NCI-H524 (cell line): Measurements from ENCODE around the gene C1QB.
"Not testable (repeated sequence)": the region's sequence is repeated elsewhere in the genome, so short reads cannot be mapped to it uniquely, and the experiment has no call there.

Experiments
- DNase-seq, 2 experiments: peaks; one replicate each; lab custom pipeline; 2025; lab: John Stamatoyannopoulos, UW

The C1QB gene

DNA sequence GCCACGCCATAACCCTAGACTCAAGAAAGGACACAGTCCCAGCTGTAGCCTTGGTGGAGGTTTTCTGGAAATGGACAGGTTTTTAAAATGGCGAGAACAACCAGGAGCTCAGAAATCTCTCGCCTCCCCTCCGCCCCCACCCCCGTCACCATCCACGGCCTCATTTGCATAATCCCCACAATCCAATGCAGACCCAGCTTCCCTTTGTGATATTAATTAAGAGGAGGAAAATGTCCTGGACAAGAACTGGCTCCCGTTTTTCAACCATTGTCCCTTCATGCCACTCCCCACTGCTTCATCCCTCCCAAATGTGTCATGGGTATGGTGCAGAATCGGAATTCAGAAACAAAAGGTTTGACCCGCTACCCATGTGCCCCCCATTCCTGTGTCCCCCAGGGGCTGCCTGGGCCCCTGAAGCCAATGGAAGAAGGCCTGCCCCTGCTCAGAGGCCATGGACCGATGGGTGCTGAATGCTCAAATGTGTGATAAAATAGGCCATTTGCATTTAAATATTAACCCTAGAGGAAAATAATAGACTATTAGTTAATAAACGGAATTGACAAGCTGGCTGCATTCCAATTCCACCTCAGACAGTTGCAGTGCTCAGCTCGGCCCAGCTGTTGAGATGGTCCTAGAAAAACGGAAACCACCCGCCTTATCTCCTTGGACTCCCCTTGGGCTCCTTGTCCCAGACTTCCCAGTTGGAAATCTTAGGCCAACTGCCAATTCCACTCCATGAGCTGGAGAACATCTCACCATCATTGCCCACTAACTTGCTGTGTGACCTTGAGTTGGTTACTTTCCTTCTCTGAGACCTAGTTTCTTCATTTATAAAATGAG, 46.9 kb downstream of the C1QB start:
- DNase-seq: no peak

DNA sequence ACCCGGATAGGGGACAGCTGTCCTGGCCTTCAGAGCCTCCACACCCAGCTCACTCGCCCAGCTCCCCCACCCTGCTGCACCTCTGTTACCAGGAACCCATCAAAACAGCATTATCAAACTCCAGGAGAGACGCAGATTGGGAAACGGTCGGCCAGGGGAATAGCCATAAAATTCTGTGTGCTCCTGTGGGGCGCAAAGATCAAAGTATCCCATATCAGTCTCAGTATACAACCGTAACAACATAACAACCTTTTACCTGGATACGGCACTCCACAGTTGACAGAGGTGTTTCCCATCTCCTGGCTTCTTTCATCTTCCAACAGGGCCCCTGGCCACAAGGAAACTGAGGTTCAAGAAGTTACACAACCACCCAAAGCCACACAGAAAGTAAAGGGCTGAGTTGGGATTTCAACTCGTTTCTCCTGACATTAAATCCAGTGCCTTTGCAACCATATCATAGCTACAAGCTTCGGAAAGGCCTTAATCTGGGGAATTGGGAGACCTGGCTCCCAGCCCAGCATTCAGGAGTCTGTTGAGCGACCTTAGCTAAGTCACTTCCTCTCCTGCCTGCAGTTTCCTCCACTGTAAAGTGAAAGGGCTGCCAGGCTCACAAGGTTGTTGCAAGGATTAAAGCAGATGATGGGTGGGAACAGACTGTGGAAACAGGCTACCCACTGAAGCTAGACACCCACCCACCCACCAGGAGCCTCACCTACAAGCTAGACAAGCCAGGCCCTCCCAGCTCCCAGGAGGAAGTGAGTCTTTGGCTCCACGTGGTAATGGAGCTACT, 49.5 kb downstream of the C1QB start:
- DNase-seq: no peak

DNA sequence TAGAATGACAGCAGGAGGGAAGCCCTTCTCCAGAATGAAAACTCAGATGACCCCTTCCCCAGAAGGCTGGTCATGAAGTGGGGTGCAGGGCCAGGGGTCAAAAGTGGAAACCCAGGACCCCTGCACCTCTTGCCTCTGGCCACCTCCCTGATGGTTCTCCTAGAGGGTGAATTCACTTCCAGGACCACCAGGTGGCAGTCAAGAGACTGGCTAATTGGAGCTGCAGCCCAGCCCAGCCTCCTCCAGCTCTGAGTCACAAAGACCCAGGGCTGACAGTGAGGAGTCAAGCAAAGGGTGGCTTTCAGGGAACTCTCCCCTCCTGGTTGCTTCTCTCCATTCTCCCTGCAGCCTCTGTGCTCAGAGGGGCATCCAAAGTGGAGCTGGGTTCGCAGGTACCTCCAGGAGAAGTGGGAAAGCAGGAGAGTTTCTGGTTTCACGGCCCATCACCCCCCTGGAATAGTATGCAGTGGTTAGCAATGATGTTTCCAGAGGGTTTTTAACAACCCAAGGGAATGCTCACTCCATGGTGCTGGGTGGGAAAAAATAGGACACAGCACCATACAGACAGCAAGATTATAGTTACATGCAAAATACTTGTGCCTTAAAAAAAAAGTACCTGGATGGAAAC, 51.5 kb downstream of the C1QB start:
- DNase-seq: peak; percentile 50 to 77

DNA sequence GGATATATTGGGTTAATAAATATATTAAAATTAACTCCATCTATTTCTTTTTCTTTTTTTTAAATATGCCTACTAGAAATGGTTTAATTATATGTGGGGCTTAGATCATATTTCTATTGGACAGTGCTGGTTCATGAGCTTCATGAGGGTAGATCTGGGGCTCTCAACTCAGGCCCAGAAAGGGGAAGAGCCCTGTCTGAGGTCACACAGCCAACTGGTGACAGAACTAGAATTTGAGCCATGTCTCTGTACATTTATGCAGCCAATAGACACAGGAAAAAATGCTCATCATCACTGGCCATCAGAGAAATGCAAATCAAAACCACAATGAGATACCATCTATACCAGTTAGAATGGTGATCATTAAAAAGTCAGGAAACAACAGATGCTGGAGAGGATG, 52.5 kb downstream of the C1QB start:
- DNase-seq: no peak

DNA sequence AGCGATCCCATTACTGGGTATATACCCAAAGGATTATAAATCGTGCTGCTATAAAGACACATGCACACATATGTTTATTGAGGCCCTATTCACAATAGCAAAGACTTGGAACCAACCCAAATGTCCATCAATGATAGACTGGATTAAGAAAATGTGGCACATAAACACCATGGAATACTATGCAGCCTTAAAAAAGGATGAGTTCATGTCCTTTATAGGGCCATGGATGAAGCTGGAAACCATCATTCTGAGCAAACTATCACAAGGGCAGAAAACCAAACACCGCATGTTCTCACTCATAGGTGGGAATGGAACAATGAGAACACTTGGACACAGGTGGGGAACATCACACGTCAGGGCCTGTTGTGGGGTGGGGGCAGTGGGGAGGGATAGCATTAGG, 53.1 kb downstream of the C1QB start:
- DNase-seq: not testable (repeated sequence)

DNA sequence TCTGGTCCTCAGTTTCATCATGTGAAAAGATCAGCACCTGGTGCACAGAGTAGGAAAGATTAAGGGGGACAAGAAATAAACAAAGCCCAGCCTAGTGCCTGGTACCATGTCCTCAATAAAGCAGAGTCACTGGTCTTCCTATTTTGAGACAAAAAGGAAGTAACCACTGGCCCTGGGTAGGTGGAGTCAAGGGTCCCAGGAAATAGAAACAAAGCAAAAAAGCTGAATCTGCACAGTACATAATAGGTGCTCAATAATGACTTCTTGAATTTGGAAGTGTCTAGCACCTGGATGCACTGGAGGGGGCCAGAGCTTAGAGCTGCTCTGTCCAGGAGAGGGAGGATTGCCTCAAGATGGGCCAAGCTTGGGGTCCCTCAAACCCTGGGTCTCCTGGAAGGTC, 55.7 kb downstream of the C1QB start:
- no peak for DNase-seq

DNA sequence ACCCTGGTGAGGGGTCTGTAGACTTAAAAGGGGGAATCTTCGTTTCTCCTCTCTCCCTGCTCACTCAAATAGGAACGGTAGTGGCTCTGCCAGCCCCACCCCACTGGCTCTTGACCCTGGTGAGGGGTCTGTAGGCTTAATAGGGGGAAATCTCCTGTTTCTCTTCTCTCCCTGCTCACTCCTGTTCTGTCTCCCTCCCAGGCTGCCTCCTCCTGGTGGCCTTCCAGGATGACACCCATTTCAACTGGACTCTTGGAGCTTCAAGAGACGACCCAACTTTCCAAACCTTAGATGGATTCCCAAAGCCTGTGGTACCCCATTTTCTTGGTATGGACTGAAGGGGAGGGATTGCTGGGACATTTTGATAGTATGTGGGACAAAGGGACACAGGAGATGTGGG, 56.2 kb downstream of the C1QB start:
- DNase-seq: no peak

DNA sequence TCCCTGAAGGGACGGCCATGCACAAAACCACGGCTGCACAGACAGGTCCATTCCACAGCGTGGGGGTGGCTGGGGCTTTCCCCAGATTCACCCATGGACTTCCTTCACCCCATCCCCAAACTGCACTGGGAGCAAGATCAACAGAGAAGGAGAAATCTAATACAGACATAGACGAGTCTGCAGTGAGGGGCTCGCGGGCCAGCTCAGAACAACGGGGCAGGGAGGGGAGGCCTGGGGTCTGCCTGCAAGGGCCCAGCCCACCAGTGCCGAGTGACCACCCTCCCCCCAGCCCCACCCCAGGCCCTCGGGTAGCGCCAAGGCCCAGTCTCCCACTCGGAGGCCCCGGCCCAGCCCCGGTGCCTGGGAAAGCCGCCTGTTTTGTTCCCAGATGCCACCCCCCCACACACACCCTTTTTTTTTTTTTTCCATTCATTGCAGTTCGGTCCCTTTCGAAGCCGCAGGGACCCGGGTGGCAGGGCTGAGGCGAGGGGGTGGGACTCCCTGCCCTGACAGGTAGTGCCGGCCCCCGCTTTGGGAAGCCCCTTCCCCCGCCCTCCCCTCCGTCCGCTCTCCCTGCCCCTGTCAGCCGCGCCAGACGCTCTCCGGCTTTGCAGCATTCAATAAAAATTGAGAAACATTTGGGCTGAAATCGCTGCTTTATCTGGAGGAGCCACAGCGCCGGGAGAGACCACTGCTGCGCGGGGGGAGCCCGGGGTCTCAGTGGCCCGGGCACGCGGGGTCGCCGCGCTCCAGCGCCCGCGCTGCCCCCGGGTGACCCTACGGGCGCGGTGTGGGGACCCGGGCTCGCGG, 57.1 kb downstream of the C1QB start:
- DNase-seq: peak; percentile 27 to 51

DNA sequence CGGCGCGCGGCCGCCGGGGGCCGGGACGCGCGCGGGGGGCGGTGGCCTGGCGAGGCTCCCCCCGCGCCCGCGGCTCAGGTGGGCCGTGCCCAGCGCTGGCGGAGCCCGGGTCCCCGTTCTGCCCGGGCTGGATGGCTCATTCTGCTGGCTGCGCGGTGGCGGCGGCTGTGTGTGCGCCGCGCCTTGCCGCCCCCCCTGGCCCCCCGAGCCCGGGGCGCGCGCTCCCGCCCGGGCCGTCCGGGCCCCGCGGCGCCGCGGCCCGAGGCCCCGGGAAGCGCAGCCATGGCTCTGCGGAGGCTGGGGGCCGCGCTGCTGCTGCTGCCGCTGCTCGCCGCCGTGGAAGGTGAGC, 57.6 kb downstream of the C1QB start, which contains the start of gene EPHB2:
Gene EPHB2, plus strand, starts transcription at position 139 of the 349 bp plus-strand sequence. Its CDS starts 144 bp downstream, at position 283.
- DNase-seq: peak in 1 of 2 experiments; percentile 49

DNA sequence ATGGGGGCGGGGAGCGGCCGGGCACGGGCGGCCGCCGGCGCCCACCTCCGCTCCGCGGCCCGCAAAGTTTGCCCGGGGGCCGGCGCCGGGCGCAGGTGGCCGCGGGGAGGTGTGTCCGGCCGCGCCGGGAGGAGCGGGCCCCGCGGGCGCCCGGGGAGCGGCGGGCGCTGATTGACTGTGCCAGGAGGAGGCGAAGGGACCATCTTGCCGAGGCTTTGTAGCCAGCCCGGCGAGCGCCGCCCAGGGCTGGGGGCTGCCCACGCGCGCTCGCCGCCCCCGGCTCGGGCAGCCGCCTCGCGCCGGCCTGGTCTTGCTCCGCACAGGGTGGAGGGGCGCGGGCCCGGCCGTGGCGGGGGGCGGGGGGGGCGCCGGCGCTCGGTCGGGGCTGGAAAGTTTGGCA, 58.0 kb downstream of the C1QB start:
- DNase-seq: peak in 1 of 2 experiments; percentile 6
